HG03575 (cell line): ENCODE results near the gene NUP214.
"Not testable (repeated sequence)": the region's sequence is repeated elsewhere in the genome, so short reads cannot be mapped to it uniquely, and the experiment has no call there.

Experiments used
- ATAC-seq: cut with Tn5 transposase; IDR thresholded peaks from one replicate; pipeline ENCODE4 v1.9.1; 2021; ENCODE audit not compliant: unreplicated experiment, insufficient number of reproducible peaks, low FRiP score; ENCODE audit errors: extremely low read depth

NUP214 gene

DNA sequence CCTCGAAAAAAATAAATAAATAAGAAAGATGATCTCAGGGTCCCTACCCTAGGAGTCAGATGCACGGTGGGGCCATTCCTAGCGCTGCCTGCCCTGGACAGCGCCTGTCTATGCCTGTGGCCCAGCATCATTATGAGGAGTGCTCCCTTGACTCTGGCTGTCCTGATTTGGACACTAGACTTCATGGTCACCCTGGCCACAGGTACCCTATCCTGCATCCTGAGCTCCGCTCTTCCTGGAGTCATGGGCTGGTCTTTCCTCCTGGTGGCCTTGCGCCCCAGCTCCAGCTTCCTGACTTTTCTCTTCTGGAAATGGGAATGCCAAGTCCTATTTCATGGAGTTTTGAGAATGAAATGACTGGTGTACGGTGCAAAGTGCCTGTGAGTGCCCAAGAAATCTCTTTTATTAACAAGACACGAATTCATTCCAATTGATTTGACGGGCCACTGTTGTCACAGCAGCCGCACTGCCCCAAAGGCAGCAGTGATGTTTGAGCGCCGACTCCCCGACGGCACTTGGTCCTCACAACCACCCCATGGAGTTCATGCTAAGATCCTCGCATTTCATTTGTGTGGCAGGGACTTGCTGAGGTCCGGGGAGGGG is 29.6 kb upstream of the NUP214 start:
- no peak for ATAC-seq

DNA sequence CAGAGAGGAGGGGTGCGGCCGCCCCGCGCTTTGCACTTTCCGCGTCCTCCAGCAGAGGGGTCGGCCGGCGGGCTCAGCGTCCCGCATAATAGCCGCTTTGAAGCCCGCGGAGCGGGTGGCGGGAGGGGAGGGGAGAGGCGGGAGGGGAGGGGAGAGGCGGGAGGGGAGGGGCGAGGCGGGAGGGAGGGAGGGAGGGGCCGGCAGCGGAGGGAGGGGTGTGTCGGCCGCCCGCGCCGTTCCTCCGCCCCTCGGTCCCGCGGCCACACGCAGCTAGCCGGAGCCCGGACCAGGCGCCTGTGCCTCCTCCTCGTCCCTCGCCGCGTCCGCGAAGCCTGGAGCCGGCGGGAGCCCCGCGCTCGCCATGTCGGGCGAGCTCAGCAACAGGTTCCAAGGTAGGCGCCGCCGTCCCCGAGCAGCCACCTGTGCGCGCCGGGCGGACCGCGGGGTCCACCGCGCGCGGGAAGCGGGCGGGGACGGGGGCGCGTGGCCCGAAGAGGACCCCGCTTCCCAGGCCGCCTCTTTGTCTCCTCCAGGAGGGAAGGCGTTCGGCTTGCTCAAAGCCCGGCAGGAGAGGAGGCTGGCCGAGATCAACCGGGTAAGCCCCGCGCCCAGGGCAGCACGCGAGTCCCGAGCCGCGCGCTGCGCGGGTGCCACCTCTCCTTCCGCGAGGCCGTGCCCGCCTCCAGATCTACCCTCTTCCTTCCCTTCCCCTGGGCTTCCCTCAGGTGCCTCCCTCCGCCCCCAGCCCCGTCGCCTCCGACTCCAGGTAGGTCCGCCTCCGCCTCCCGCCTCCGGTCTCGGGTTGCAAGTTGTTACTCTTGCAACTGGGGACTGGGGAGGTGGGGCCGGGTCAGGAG is 28.9 kb upstream of the NUP214 start, which contains the start of gene AIF1L:
Gene AIF1L (plus strand): TSS at position 263 of the 857 bp plus-strand sequence. CDS start 99 bp downstream, at position 362.
- ATAC-seq = no peak

DNA sequence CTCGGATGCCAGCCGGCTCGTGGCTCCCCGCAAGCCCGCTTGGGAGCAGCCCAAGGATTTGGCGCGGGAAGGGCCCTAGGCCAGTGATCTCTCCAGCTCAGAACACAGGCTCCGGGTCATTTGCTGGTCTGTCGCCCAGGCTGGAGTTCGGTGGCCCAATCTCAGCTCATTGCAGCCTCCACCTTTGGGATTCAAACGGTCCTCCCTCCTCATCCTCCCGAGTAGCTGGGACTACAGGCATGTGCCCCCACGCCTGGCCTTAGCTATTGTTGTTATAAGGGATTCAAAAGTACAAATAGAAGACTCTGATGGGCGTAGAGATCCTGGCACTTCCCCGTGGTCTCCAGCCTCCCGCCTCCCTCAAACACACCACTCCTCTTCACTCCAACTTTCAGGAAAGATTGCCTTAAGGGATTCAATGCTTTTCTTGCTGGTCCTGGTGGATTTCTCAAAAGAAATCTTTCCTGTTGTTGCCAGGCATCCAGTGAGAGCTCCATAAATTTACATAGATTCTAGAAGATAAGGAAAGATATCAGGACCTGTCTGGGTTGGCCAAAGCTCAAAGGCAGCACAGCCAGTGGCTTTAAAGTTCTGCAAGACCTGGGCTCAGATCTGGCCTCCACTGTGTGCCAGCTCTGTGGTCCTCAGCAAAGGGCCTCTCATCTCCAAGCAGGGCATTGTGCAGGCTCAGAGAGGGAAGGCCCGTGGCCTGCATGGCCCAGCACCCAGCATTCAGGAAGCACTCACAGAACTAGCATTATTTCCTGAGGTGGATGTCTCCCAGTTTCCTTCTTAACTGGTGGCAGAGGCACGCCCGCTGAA is 28.0 kb upstream of the NUP214 start:
- ATAC-seq = no peak

DNA sequence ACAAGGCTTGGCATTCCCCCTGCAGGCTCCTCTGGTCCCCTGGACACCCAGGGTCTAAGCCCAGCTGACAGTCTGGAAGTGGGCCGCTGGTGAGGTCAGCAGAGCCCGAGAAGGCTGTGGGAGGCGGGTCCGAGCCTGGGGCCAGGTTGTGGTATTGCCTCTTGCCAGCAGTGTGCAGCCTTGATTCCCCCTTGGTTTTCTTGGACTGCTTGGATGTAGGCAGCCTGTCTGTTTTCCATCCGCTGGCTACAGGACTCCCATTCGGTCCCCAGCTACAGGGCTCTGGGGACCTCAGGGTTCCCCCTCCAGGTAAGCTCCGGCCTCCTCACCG is 27.5 kb upstream of the NUP214 start:
- ATAC-seq = no peak

DNA sequence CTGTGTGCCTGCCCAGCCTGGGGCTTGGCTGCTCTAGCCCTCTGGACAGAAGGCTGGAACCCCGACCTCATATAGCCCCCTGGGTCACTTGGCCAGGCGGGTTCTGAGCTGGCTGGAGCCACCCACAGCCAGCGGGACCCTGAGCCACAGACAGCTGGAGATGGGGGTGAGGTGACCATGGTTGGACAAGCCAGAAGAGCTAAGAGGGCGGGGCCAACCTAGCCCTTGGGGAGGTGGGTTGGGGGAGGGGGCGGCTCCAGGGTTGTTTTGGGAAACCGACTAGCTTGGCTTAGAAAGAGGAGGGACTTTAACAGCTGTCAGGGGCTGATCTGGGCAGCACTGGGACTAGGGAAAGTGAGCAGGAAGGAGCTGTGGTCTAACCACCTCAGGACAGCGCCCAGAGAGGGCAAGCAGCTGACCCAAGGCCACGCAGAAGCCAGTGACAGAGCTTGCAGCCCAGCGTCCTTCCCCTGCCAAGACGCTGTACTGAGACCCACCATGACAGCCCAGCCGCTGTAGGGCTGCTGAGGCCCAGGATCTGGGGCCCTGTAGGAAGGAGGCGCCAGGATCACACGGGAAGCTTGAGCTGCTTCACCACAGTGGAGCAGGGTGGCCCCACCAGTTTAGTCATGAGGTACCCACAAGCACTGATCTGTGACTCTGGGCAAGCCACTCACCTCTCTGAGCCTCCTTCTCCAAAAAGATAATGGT is 26.8 kb upstream of the NUP214 start:
- ATAC-seq = no peak

DNA sequence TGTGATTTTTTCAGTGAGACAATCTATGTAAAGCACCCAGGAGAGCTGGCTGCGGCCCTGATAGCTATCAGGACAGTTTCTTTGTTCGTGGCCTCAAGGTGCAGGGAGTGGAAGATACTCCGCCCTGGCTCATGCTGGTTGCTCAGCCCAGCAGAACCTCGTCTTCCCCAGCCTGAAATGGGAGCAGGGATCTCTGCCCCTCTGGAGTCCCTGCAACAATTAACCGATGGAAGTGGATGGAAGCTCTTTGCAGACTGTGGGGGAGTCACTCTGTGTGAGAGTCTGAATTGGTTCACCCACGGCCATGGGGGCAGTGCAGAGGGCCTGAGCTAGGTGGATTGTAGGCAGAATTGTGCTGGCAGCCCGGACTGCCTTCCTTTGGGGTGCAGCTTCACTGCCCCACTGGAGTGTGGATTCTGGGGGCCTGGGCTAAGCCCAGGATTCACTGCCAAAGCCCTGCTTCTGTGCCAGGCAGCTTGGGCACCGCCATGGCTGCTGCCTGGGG is 26.2 kb upstream of the NUP214 start:
- ATAC-seq = no peak

DNA sequence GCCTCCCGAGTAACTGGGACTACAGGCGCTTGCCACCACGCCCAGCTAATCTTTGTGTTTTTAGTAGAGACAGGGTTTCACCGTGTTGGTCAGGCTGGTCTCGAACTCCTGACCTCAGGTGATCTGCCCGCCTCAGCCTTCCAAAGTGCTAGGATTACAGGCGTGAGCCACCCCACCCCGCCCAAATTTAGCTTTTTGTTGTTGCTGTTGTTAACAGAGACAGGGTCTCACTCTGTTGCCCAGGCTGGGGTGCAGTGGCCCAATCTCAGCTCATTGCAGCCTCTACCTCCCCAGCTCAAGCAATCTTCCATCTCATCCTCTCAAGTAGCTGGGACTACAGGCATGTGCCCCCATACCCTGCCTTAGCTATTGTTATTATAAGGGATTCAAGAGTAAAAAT is 25.5 kb upstream of the NUP214 start:
- ATAC-seq = not testable (repeated sequence)

DNA sequence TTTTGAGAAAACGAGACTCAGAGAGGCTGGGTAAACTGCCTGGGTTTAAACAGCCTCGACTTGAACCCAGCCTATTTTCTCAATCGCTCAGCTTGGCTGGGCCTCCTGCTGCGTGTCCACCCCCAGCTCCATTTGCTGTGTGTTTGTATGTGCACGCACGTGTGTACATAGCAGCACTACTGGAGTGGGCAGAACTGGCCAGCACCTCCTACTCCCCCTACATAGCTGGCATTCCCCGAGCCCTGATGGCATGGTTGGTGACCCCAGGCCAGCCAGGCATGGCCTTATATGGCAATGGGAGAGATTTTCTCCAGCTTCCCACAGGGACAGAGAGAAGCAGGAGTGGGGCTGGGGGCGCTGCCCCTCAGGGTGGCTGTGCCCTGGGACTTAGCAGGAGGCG is 24.9 kb upstream of the NUP214 start:
- no peak for ATAC-seq

DNA sequence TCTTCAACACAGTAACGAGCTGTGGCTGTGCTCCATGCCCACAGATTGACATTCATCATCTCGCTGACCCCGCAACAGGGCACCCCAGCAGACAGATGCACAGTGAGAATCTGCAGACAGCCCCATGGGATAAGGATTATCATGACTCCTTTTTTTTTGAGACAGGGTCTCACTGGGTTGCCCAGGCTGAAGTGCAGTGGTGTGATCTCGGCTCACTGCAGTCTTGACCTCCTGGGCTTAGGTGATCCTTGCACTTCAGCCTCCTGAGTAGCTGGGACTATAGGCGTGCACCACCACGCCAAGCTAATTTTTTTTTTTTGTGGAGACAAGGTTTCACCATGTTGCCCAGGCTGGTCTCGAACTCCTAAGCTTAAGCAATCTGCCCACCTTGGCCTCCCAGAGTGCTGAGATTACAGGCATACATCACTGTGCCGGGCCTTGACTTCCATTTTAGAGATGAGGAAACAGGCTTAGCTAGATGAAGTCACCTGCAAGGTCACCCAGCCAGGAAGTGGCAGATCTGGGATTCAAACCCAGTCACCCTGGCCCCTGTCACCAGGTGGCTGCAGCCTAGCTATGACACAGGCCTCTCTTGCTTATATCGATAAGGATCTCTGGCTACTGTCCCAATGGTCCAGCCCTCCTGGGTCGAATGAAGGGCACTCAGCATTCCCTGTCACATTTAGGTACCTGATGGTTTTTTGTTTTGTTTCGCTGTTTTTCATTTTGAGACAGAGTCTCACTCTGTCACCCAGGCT is 24.0 kb upstream of the NUP214 start:
- ATAC-seq = no peak

DNA sequence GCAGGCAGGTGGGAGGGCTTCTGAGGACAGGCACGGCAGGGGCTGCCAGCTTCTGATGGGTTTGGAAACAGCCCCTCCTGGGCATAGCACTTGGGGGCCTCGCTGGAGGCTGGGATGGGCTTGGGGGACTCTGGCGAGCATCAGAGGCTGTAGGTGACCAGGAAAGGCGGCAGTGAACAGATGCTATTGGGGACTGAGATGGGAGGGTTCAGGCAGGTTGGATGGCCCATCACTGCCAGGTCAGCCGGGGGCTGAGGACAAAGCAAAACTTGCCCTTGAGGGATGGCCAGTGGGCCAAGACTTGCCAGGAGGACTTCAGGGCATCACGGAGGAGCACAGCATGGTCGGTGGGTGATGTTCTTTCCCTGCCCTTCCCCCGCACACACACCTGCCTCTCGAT is 22.4 kb upstream of the NUP214 start:
- ATAC-seq = no peak

DNA sequence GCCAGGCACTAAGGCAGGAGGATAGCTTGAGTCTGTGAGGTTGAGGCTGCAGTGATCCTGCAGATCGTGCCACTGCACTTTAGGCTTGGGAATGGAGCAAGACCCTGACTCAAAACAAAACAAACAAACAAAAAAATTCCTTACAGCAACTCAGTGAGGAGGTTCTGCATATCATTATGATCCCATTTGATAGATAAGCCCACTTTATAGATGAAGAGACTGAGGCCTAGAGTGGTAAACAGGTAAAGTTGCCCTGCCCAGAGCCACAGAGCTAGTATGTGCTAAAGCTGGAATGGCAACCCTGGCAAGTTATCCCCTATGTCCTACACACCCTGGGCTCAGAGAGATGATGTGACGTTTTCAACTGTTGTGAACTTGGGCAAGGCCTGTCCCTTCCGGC is 21.9 kb upstream of the NUP214 start:
- no peak for ATAC-seq

DNA sequence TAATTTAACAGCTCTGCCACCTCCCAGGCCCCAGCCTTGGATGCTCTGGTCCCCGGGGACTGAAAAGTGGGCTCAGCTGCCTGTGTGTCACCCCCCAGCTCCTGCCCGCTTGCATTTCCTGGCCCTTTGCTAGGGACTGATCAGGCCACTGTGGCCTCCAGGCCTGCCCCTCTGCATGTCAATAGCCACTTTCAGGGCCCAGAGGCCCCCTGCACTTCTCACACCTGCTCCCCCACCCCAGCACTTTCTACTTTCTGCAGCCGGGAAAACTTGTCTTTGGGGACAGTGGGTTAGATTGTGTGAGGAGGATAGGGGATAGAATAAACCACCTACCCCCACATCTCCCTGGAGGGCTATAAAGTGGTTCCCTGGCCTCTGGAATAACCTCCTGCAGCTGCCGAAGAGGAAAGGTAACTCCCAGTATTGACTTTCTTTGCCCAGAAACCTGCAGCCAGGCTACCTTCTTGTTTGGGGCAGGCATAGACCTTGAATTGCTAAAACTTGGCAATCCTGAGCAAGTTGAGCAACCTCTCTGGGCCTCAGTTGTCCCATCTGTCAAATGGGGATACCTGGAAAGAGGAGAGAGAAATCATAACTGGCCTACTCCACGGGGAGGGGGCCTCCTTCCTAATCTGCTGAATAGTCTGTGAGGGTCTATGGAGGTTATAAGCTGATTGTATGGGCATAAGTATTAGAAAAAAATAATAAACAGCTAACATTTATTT is 21.2 kb upstream of the NUP214 start:
- no peak for ATAC-seq

DNA sequence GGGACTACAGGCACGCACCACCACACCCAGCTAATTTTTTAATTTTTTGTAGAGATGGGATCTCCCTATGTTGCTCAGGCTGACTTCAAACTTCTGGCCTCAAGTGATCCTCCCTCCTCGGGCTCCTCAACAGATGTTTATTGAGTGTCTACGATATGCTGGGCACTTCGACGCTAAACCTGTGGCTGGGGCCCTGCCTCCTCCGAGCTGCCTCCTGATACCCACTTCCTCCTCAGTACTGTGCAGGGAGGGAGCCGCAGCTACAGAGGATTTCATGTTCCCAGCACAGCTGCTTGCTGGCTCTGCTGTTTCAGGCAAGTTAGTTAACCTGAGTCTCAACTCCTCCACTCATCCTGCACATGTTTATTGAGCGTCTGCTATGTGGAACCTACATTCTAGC is 19.4 kb upstream of the NUP214 start:
- ATAC-seq = no peak

DNA sequence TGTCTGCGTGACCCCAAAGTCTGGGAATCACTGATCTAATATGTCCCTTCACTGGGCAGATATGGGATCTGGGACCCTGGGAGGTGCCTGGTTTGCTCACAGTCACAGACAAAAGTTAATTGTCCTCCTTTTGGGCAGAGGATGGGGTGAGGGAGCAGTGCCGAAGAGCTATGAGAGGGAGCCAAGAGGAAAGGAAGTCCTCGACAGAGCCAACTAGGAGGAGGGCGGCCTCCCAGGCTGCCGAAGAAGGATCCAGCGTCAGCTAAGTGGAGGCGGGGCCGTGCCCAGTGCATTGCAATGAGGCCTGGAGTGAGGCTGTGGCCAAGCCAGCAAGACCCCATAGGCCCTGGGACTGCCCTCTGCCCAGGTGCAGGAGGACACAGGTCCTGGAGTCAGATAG is 17.6 kb upstream of the NUP214 start:
- no peak for ATAC-seq

DNA sequence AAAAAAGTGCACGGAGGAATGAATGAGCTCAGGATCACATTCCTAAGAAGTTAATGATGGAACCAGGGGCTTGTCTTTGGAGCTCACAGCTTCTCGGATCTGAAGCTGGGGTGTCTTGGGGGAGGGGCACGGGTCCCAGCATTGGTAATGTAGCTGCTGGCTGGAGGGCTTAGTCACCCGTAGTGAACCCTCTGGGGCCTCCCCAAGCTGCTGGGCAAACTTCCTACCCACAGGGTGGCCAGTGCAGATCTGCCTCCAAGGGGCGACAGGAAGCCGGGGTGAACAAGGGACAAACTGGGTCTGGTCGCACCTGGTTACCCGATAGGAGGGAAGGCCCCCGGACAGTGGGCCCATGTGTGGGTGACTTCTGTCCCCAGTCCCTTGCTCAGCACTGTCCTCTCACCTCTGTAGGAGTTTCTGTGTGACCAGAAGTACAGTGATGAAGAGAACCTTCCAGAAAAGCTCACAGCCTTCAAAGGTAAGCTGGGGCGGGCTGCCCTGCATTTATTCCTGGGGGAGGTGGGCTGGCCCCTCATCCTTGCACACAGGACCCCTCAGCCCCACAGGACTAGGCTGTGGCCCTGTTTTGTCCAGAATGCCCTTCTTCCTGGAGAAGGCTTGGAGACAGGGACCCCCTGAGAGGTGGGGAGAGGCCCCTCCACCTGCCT is 14.1 kb upstream of the NUP214 start:
- no peak for ATAC-seq

DNA sequence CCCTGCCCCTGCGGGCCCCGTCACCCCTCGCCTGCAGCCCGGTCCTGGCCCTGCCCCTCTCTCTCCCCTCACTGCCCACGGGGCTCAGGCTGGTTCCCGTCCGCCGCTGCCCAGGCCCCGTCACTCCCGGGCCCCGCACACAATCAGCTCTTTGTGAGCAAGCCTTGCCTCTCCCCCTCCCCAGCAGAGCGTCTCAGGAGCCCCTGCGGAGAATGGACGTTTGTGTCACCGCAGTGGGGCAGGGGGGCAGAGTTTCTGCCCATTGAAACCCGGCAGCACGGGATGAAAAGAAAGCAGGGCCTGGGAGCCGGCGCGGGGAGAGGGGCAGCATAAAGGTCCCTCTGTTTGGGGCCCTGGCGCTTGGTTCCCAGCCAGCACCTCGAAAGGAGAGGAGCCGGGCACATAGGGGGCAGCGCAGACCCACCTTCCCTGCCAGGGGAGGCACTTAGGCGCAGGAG is 13.5 kb upstream of the NUP214 start:
- ATAC-seq = no peak

DNA sequence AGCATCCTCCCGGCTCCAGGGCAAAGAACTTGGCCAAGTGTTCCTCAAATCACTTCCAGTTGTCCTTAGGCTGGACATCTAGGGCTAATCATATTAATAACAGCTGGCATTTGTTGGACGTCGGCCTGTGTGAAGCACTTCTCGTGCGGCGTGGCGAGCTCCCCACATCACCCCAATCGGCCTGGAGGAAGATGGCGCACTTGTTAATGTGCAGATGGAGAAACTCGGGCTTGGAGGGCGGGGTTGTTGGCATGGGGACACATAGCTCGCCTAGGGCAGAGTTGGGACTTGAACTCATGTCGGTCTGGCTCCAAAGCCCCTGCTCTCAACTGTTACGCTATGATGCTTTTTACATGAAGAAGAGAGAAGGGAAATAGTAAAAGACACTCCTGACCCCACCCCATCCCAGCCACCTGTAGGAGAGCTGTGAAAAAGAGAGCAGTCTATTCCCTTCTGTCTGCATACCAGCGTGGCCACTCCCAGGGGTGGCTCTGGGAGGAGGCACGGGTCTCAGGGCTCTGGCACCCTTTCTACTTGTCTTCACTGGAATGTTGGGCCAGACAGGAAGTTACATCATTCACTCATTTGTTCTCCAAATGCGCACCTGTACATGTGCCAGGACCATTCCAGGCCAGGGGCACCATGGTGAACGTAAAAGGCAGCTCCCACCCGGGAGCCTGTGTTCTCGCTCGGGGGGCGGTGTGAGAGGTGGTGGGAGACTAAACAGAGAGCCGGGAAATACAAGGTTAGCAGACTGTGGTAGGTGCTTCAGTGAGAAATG is 12.8 kb upstream of the NUP214 start:
- no peak for ATAC-seq
